Loucy (cell line): ENCODE results near the gene MYH13.

Experiments used
- CTCF ChIP-seq: fragments of 200-600 bp; sonication (generic); conservative IDR thresholded peaks from 2 replicates; pipeline ENCODE4 v1.5.1; 2014; ENCODE audit warnings: mild to moderate bottlenecking, antibody characterized with exemption, low read length
- EZH2phosphoT487 ChIP-seq: fragments of 200-600 bp; IDR thresholded peaks from 2 replicates; pipeline ENCODE4 v1.6.1; 2018; ENCODE audit warnings: antibody characterized with exemption, mild to moderate bottlenecking, moderate library complexity, borderline replicate concordance

DNA sequence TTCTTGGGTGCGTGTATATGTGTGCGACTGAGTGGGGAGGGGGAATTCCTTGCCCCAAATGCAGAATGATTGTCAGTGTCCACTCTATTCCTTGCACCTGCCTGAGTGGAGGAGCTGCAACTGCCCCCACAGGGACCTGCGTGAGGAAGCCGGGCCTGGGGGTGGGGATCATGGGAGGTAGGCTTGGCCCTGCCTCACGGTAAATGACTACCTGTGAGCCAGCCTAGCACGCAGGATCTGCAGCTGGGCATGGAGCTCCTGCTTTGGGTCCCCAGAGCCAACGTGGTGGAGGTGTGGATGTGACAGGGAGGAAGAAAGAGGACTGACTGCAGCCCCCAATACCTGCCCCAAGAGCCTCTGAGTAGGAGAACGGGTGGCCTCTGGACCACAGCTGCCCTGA, 97.4 kb downstream of the MYH13 start:
- TF ChIP-seq CTCF (no peak), EZH2phosphoT487 (no peak)
